ENCODE results near the gene VPS13D.

- TF ChIP-seq EZH2 (IDR thresholded peaks at IDR 0.05; ENCODE audit: borderline replicate concordance, low read depth, low read length, severe bottlenecking), result no peak
- TF ChIP-seq, protein P1, sequence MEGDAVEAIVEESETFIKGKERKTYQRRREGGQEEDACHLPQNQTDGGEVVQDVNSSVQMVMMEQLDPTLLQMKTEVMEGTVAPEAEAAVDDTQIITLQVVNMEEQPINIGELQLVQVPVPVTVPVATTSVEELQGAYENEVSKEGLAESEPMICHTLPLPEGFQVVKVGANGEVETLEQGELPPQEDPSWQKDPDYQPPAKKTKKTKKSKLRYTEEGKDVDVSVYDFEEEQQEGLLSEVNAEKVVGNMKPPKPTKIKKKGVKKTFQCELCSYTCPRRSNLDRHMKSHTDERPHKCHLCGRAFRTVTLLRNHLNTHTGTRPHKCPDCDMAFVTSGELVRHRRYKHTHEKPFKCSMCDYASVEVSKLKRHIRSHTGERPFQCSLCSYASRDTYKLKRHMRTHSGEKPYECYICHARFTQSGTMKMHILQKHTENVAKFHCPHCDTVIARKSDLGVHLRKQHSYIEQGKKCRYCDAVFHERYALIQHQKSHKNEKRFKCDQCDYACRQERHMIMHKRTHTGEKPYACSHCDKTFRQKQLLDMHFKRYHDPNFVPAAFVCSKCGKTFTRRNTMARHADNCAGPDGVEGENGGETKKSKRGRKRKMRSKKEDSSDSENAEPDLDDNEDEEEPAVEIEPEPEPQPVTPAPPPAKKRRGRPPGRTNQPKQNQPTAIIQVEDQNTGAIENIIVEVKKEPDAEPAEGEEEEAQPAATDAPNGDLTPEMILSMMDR (IDR thresholded peaks at IDR 0.05; ENCODE audit: extremely low read depth in 1 of 2, insufficient read depth in 1 of 2, low read depth in 1 of 2, low read length in 2 of 2), result no peak
- no peak for TF ChIP-seq POLR2A (IDR thresholded peaks at IDR 0.05; ENCODE audit: low read depth, low read length)
Measured at GRCh38 chr1:12246584-12246983, 16.8 kb downstream of the VPS13D start.

Data from endothelial cell of umbilical vein (primary cell).